Umbilical cord (tissue), 2 donors: ENCODE data around the gene THY1. TPM values are rescaled to one million over a fixed set of nuclear protein-coding genes. Genes with fewer than 3 reads are reported as not detected.
"Not testable (repeated sequence)": the region's sequence is repeated elsewhere in the genome, so short reads cannot be mapped to it uniquely, and the experiment has no call there.

Experiments used
- DNase-seq: peaks from one replicate; pipeline ENCODE4 v3.0.0-alpha.2; 2015; ENCODE audit warnings: low spot score
- total RNA-seq: library from RNA; depleted of rRNA; stranded (reverse); fragments of >200 nt; gene quantifications from one replicate; pipeline ENCODE4 v1.2.3, GENCODE V29; 2014; ENCODE audit warnings: low replicate concordance; ENCODE audit not compliant: insufficient read depth

THY1 gene
- total RNA-seq = 148 TPM

- peak; percentile 73 for DNase-seq
Observed at GRCh38 chr11:119422809-119423508, at the start of gene THY1. Gene THY1 (minus strand): TSS chr11:119423172. CDS start chr11:119420905, 2,267 bp downstream.

DNA sequence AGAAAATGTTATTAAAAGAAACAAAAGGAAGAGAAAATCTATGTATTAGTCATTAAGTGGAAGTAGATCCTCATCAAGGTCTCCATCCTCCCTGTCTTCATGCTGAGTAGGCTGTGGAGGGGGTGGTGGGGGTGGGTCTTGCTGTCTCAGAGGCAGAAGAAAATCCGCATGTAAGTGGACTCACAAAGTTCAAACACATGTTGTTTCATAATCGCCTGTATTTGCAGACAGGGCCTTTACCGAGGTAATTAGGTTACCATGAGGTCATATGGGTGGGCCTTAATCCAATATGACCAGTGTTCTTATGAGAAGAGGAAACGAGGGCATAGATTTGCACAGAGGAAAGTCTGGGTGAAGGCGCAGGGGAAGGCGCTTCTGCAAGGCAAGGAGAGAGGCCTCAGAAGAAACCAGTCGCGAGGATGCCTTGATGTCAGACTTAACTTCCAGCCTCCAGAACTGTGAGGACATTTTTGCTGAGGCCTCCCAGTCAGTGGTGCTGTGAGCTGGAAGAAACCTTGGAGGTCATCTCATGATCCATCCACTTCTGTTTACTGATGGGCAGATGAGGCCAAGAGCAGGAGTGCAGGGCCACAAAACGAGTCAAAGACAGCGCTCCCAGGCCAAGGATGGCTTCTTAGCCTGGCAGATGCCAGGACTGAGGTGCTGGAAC, 49.3 kb upstream of the THY1 start:
- peak; percentile 42 for DNase-seq

DNA sequence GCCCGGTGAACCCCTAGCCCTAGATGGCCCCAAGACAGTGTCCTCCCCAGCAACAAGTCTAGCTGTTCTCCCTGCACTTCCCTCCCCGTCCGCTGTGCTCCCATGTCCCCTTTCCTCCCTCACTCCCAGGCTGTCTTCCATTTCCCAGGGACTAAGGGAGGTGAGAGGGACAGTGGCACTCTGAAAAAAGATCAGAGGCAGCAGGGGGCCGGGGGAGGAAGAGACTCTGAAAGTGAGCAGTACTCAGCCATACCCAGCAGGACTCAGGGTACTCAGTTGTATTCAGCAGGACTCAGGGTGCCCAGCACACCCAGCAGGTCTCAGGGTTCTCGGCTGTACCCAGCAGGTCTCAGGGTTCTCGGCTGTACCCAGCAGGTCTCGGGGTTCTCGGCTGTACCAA, 48.4 kb upstream of the THY1 start:
- no peak for DNase-seq

DNA sequence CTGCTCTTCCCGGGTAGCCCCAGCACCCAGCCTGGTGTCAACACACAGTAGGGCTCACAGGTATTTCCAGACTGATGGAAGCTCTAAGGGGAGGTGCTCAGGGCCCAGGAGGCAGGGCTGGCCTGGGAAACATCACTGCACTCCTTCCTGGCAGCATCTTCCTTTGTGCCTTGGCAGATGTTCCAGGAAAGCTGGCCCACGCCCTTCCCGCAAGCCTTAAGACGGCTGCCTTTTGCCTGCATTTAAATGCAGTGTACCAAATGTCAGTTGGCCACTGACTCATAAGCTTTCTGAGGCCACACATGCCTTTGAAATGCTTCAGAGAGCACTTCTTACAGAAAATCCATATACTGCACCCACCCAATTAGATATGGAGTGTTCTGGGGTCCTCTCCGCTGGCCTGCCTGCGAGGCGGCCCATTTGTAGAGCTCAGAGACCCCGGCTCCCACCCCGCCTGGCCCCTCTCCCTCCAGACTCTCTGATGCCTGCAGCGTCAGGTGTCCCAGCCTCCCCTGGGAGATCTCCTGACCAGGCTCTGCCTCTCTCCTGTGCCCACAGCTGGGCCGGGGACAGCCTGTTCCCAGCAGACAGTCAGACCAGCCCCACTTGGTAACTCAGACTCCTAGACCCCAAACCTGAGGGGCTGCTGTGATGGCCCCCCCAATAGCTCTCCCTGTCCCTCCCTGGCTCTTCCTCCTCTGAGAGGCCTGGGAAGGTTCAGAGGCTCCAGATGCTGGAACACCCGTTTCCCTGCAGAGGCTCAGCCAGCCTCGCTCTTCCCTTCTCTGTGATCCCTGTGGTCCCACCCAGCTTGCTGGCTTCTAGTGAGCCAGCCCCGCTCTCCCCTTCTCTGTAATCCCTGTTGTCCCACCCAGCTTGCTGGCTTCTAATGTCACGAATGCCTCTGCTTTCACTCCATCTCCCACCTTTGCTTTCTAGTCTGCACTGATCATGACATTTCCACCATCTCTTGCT, 47.6 kb upstream of the THY1 start:
- DNase-seq = peak; percentile 83

DNA sequence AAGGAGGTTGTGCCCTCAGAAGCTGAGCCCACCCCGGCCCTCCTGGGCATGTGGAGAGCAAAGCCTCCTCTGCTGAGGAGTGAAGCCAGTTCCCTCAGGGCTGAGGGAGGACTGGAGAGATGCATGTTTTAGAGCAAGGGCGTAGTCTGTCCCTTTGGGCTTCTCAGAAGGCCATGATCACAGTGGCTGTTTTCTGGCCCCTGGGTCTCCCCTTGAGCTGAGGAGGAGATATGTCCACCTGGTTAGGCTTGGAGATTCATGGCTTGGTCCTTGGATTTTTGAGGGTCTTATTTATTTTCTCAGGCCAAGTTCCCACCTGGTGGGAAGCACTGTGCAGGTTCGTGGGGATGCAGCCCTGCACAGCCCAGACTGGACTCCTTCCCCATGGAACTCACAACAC, 46.5 kb upstream of the THY1 start:
- no peak for DNase-seq

GRCh38 chr11:119468511-119468910, 45.5 kb upstream of the THY1 start:
- no peak for DNase-seq

GRCh38 chr11:119461229-119461963, 38.4 kb upstream of the THY1 start:
- DNase-seq = peak; percentile 85

DNA sequence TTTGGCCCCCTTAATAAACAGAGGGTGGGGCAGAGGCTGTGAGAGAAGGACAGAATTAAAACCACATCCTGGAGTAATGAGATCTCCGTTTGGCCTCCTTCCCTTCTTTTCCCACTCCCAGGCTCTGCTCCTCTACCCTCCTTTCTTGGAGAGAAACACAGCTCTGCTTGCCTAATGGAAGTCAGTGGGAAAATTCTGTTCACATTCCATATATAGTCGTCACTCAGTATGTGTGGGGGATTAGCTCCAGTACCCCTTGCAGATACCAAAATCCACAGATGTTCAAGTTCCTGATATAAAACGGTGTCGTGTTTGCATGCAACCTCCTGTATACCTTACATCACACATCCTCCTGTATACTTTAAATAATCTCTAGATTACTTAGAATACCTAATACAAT, 37.6 kb upstream of the THY1 start:
- DNase-seq = peak; percentile 86

DNA sequence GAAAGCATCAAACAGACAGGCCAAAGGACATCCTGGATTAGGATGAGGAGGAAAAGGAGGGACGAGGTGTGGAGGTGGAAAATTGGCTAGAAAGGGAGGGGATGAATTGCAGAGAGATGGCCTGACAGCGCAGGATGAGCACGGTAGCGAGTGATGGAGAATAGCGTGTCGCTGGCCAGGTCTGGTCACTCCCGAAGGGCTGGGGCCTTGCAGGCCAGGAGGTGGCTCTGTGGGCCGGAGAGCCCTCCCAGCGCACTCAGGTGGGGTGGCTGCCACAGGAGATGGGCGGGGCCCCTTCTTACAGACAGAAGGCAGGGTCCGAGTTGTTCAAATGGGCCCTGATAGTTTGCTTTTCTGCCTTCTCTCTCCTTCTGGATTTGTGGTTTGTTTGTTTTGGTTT, 37.1 kb upstream of the THY1 start:
- DNase-seq = no peak

DNA sequence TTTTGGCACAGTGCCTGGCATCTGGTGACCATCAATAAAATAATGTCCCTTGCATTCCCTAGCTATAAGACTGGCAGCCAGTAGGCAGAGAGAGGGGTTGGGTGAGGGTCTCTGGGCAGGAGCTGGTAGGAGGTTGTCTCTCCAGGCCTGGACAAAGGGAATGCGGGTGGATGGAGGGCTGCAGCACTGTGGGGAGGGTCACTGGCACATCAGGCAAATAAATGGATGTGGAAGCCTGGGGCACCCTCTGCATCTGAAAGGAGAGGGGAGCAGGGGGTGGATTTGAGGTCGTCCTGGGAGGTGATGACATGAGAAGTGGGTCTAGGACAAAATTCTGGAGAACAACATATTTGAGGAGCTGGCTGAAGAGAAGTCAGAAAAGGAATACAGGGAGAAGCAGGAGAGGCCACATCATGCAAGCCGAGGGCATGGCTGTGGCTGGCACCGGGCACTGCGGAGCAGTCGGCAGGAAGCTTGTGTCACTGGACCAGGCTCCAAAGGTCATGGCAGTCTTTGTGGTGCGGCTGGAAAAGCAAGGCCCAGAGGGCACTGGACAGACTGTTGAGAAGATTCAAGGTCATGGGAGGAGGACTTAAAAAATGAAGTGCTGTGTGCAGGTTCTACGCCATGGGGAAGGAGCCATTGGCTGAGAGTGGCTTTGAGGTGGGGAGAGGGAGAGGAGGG, 36.5 kb upstream of the THY1 start:
- no peak for DNase-seq

- DNase-seq = not testable (repeated sequence)
Observed at GRCh38 chr11:119455708-119456107, 32.7 kb upstream of the THY1 start.

DNA sequence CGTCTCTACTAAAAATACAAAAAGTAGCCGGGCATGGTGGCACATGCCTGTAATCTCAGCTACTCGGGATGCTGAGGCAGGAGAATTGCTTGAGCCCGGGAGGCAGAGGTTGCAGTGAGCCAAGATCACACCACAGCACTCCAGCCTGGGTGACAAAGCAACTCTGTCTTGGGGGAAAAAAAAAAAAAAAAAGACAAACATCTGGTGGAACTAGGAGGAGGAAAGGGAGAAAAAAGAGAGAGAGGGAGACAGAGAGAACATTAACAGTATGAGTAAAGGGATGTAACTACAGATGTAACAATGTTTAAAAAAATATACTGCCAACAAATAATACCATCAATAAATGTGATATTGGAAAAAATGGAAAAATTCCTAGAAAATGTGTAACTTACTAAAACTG, 32.3 kb upstream of the THY1 start:
- DNase-seq = not testable (repeated sequence)

- DNase-seq = no peak
Observed at GRCh38 chr11:119453881-119454280, 30.9 kb upstream of the THY1 start.

- peak; percentile 63 for DNase-seq
Observed at GRCh38 chr11:119450590-119451326, 27.8 kb upstream of the THY1 start.

DNA sequence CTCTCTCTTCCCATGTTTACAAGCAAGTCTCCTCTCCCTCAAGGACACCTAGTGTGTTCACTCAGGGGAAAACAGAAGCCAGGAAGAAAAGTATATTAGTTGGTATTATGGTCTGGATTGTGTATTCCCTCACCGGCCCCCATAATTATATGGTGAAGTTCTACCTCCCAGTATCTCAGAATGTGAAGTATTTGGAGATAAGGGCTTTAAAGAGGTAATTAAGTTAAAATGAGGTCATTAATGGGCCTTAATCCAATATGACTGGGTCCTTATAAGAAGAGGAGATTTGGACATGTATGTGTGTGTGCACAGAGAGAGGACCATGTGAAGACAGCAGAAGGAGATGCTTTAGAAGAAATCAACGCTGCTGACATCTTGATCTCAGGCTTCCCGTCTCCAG, 26.5 kb upstream of the THY1 start:
- DNase-seq = no peak

GRCh38 chr11:119448380-119448779, 25.4 kb upstream of the THY1 start:
- no peak for DNase-seq

DNA sequence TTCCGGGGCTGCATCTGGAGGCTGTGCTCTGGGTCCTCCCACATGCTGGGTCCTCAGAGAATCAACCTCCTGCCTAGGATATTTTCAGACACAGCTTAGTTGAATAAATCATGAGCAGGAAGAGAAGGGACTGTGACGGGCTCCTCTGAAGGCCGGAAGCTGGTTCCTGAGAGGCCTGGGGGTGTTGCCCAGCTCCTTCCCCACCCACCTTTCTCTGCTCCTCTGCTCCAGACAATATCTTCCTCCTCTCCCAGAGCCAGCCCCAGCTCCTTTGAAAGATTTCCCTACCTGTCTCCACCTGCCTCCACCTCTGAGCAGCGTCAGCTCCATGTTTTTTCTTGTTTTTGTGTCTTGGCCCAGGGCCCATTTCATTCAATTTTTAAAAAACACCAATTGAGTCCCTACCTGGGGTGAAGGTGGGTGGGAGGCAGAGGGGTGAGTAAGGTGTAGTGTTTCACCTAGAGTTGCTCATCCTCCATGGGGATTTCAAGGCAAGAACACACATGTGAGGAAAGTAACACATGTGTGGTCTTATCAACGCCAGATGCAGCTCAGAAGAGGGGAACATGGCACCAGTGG, 24.8 kb upstream of the THY1 start:
- DNase-seq = peak; percentile 54

DNA sequence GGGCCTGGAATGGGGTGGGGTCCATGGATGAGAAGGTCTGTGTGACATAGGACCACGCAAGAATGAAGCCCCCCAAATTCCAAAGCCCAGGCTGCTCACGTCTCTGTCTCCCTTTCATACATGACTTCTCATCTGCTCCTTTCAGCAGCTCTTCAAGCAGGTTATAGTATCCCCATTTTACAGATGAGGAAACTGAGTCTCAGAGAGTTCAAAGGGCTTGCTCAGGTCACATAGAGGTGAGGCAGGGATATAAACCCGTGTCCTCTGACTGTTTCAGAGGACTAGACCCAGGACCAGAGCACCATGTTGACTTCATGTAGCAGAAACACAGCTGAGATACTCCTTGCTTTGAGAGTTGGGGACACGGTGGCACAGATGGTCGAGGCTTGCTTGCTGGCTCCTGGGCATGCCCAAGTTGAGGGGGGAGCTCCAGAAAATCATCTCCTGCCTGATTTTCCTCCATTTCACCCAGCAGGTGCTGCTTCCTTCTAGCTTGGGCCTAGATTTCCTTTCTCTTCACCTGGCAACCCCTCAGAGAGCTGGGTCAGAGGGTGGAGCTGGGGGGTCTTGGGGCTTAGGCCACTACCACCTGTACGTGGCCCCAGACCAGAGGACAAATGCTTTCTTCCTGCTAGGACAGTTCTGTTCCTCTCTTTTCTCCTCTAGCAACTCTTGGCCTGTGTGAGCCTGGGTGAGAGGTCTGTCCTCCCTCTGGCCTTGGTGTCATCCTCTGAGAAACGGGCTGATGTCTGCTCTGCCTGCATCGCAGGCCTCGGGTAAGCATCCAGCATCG, 24.1 kb upstream of the THY1 start:
- no peak for DNase-seq

DNA sequence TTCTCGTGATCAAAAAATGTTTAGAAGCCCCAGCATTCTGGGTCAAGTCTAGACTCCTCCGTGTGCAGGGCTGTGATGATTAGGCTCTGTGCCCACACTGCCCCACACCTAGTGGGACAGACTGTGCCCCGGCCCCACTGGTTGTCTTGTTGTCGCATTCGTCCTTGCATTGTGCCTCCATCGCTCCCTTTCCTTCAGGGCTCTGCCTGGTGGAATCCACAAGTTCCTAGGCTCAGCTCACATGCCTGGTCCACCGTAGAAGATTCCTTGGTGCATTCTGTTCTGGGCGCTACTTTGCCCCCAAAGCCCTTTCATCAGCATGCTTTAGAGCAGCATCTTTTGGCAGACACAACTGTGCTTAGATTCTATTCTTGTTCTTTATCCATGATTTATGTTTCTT, 23.5 kb upstream of the THY1 start:
- peak; percentile 39 for DNase-seq
